ENCODE data around the gene MICAL3. TPM values are rescaled to one million over a fixed set of nuclear protein-coding genes. Genes with fewer than 3 reads are reported as not detected.

Gene MICAL3
- total RNA-seq, 2 experiments from 2014 or later = 26.4 to 29.7 TPM

GRCh38 chr22:17823964-17824363, 200.4 kb downstream of the MICAL3 start:
- no peak overlapping the region for H3K27ac Mint-ChIP-seq
- ATAC-seq = no peak
- H3K27me3 Mint-ChIP-seq (ENCODE audit: low read depth) = no peaks in the 10 kb centered on the region
- H3K36me3 Mint-ChIP-seq (ENCODE audit: low read depth) = no peaks in the 10 kb centered on the region
- ChIA-PET CTCF (no interaction called here), POLR2A (no interaction called here)
- DNase-seq = no peak
- no peak overlapping the region for H3K4me3 Mint-ChIP-seq
- H3K9me3 Mint-ChIP-seq (ENCODE audit: insufficient read depth) = no peaks in the 10 kb centered on the region
- no peaks in the 10 kb centered on the region for H3K4me1 Mint-ChIP-seq (ENCODE audit: low read depth)

- ChIA-PET CTCF (no interaction called here), POLR2A (no interaction called here)
- no peak for ATAC-seq
- no peaks in the 10 kb centered on the region for H3K9me3 Mint-ChIP-seq (ENCODE audit: insufficient read depth)
- no peaks in the 10 kb centered on the region for H3K4me1 Mint-ChIP-seq (ENCODE audit: low read depth)
- no peak overlapping the region for H3K4me3 Mint-ChIP-seq
- no peak for DNase-seq
- no peaks in the 10 kb centered on the region for H3K36me3 Mint-ChIP-seq (ENCODE audit: low read depth)
- H3K27me3 Mint-ChIP-seq (ENCODE audit: low read depth) = no peaks in the 10 kb centered on the region
- no peak overlapping the region for H3K27ac Mint-ChIP-seq
Observed at GRCh38 chr22:17823226-17823625, 201.1 kb downstream of the MICAL3 start.

GRCh38 chr22:17822087-17822486, 202.3 kb downstream of the MICAL3 start:
- Mint-ChIP-seq H3K36me3 (ENCODE audit: low read depth) (no peaks in the 10 kb centered on the region), H3K9me3 (ENCODE audit: insufficient read depth) (no peaks in the 10 kb centered on the region), H3K4me3 (no peak overlapping the region), H3K4me1 (ENCODE audit: low read depth) (no peaks in the 10 kb centered on the region), H3K27ac (no peak overlapping the region), H3K27me3 (ENCODE audit: low read depth) (no peaks in the 10 kb centered on the region)
- DNase-seq (no peak), ATAC-seq (no peak)
- CTCF ChIA-PET = interaction anchor here (0.8 to 1.7 kb wide), 4 partner anchors 8 to 79 kb away, joined by 3 to 8 read pairs (median 3); no protein-coding TSS in a partner anchor
- POLR2A ChIA-PET = no interaction called here

GRCh38 chr22:17820879-17821439, 203.4 kb downstream of the MICAL3 start:
- DNase-seq = no peak
- ATAC-seq = no peak
- no peaks in the 10 kb centered on the region for H3K4me1 Mint-ChIP-seq (ENCODE audit: low read depth)
- H3K9me3 Mint-ChIP-seq (ENCODE audit: insufficient read depth) = no peaks in the 10 kb centered on the region
- H3K36me3 Mint-ChIP-seq (ENCODE audit: low read depth) = no peaks in the 10 kb centered on the region
- POLR2A ChIA-PET = no interaction called here
- no peak overlapping the region for H3K27ac Mint-ChIP-seq
- CTCF ChIA-PET = interaction anchor here (0.8 to 1.7 kb wide), 3 partner anchors 9 to 36 kb away, joined by 3 to 8 read pairs (median 3); no protein-coding TSS in a partner anchor
- no peaks in the 10 kb centered on the region for H3K27me3 Mint-ChIP-seq (ENCODE audit: low read depth)
- no peak overlapping the region for H3K4me3 Mint-ChIP-seq

GRCh38 chr22:17818649-17819048, 205.7 kb downstream of the MICAL3 start:
- ChIA-PET CTCF (no interaction called here), POLR2A (no interaction called here)
- ATAC-seq (no peak), DNase-seq (no peak)
- Mint-ChIP-seq H3K4me1 (ENCODE audit: low read depth) (no peaks in the 10 kb centered on the region), H3K27me3 (ENCODE audit: low read depth) (no peaks in the 10 kb centered on the region), H3K4me3 (no peak overlapping the region), H3K9me3 (ENCODE audit: insufficient read depth) (no peaks in the 10 kb centered on the region), H3K27ac (no peak overlapping the region), H3K36me3 (ENCODE audit: low read depth) (peaks cover 3% of the 10 kb centered on the region)

- POLR2A ChIA-PET = no interaction called here
- CTCF ChIA-PET = no interaction called here
- DNase-seq = no peak
- Mint-ChIP-seq H3K27ac (no peak overlapping the region), H3K4me1 (ENCODE audit: low read depth) (no peaks in the 10 kb centered on the region), H3K4me3 (no peak overlapping the region), H3K36me3 (ENCODE audit: low read depth) (peaks cover 3% of the 10 kb centered on the region), H3K9me3 (ENCODE audit: insufficient read depth) (no peaks in the 10 kb centered on the region), H3K27me3 (ENCODE audit: low read depth) (no peaks in the 10 kb centered on the region)
- no peak for ATAC-seq
Observed at GRCh38 chr22:17818180-17818579, 206.2 kb downstream of the MICAL3 start.

GRCh38 chr22:17817511-17818065, 206.8 kb downstream of the MICAL3 start:
- no peaks in the 10 kb centered on the region for H3K9me3 Mint-ChIP-seq (ENCODE audit: insufficient read depth)
- no peak for DNase-seq
- H3K4me3 Mint-ChIP-seq = no peak overlapping the region
- no peak overlapping the region for H3K27ac Mint-ChIP-seq
- no peaks in the 10 kb centered on the region for H3K4me1 Mint-ChIP-seq (ENCODE audit: low read depth)
- ChIA-PET POLR2A (no interaction called here), CTCF (interaction anchor here (0.8 kb wide), 1 partner anchor 13 kb away, joined by 4 read pairs; no protein-coding TSS in a partner anchor)
- peaks cover 3% of the 10 kb centered on the region for H3K36me3 Mint-ChIP-seq (ENCODE audit: low read depth)
- ATAC-seq = no peak
- no peaks in the 10 kb centered on the region for H3K27me3 Mint-ChIP-seq (ENCODE audit: low read depth)

- DNase-seq (no peak), ATAC-seq (no peak)
- Mint-ChIP-seq H3K36me3 (ENCODE audit: low read depth) (peaks cover 3% of the 10 kb centered on the region), H3K4me3 (no peak overlapping the region), H3K27me3 (ENCODE audit: low read depth) (no peaks in the 10 kb centered on the region), H3K9me3 (ENCODE audit: insufficient read depth) (no peaks in the 10 kb centered on the region), H3K4me1 (ENCODE audit: low read depth) (no peaks in the 10 kb centered on the region), H3K27ac (no peak overlapping the region)
- ChIA-PET POLR2A (no interaction called here), CTCF (interaction anchor here (0.8 kb wide), 1 partner anchor 13 kb away, joined by 4 read pairs; no protein-coding TSS in a partner anchor)
Observed at GRCh38 chr22:17817079-17817478, 207.3 kb downstream of the MICAL3 start.

GRCh38 chr22:17816649-17817048, 207.7 kb downstream of the MICAL3 start:
- no peak overlapping the region for H3K27ac Mint-ChIP-seq
- no peak overlapping the region for H3K4me3 Mint-ChIP-seq
- H3K4me1 Mint-ChIP-seq (ENCODE audit: low read depth) = no peaks in the 10 kb centered on the region
- CTCF ChIA-PET = interaction anchor here (0.8 kb wide), 1 partner anchor 14 kb away, joined by 4 read pairs; no protein-coding TSS in a partner anchor
- H3K9me3 Mint-ChIP-seq (ENCODE audit: insufficient read depth) = no peaks in the 10 kb centered on the region
- DNase-seq (no peak), ATAC-seq (no peak)
- H3K36me3 Mint-ChIP-seq (ENCODE audit: low read depth) = peaks cover 3% of the 10 kb centered on the region
- POLR2A ChIA-PET = no interaction called here
- no peaks in the 10 kb centered on the region for H3K27me3 Mint-ChIP-seq (ENCODE audit: low read depth)

GRCh38 chr22:17815703-17816254, 208.6 kb downstream of the MICAL3 start:
- H3K9me3 Mint-ChIP-seq (ENCODE audit: insufficient read depth) = no peaks in the 10 kb centered on the region
- no peak for ATAC-seq
- no peaks in the 10 kb centered on the region for H3K4me1 Mint-ChIP-seq (ENCODE audit: low read depth)

GRCh38 chr22:17814830-17815229, 209.5 kb downstream of the MICAL3 start:
- ChIA-PET POLR2A (no interaction called here), CTCF (no interaction called here)
- Mint-ChIP-seq H3K4me1 (ENCODE audit: low read depth) (no peaks in the 10 kb centered on the region), H3K27ac (no peak overlapping the region), H3K4me3 (no peak overlapping the region), H3K9me3 (ENCODE audit: insufficient read depth) (no peaks in the 10 kb centered on the region), H3K36me3 (ENCODE audit: low read depth) (peaks cover 3% of the 10 kb centered on the region), H3K27me3 (ENCODE audit: low read depth) (no peaks in the 10 kb centered on the region)
- no peak for DNase-seq
- no peak for ATAC-seq

More at GRCh38 chr22:17815703-17816254, 208.6 kb downstream of the MICAL3 start:
- Mint-ChIP-seq H3K4me3 (no peak overlapping the region), H3K27me3 (ENCODE audit: low read depth) (no peaks in the 10 kb centered on the region), H3K27ac (no peak overlapping the region), H3K36me3 (ENCODE audit: low read depth) (peaks cover 3% of the 10 kb centered on the region)
- POLR2A ChIA-PET = no interaction called here
- CTCF ChIA-PET = no interaction called here
- DNase-seq = no peak

GRCh38 chr22:17814084-17814483, 210.3 kb downstream of the MICAL3 start:
- POLR2A ChIA-PET = no interaction called here
- Mint-ChIP-seq H3K4me1 (ENCODE audit: low read depth) (no peaks in the 10 kb centered on the region), H3K4me3 (no peak overlapping the region), H3K27me3 (ENCODE audit: low read depth) (no peaks in the 10 kb centered on the region), H3K9me3 (ENCODE audit: insufficient read depth) (no peaks in the 10 kb centered on the region), H3K27ac (no peak overlapping the region), H3K36me3 (ENCODE audit: low read depth) (peaks cover 3% of the 10 kb centered on the region)
- ATAC-seq (no peak), DNase-seq (no peak)
- CTCF ChIA-PET = no interaction called here

All from activated CD8-positive, alpha-beta T cell treated with anti-CD3 and anti-CD28 coated beads, Interleukin-2, amount 10 ng/mL, durations not matched to agents 7 days and 5 days (primary cell).